Stimulated activated CD4-positive, alpha-beta T cell treated with anti-CD3 and anti-CD28 coated beads, Interleukin-4, amount 100 ng/mL, for 48 hours (primary cell): ENCODE results near the gene STPG2.

ENCODE experiments used
- DNase-seq, 2 donors: peaks; one replicate each; pipeline ENCODE4 v3.0.0-alpha.2; 2020; ENCODE audit warnings: low read depth in 2 of 2

STPG2 gene

GRCh38 chr4:98143001-98143899 is at the start of gene STPG2:
STPG2 (minus strand) TSS chr4:98143476.
- peak; percentile 86 to 95 for DNase-seq

- DNase-seq = no peak
Observed at GRCh38 chr4:98185279-98185678, 42.0 kb upstream of the STPG2 start.

- no peak for DNase-seq
Observed at GRCh38 chr4:98181809-98182208, 38.5 kb upstream of the STPG2 start.

- DNase-seq = no peak
Observed at GRCh38 chr4:98179951-98180350, 36.7 kb upstream of the STPG2 start.

GRCh38 chr4:98176531-98176930 is 33.3 kb upstream of the STPG2 start:
- no peak for DNase-seq

GRCh38 chr4:98170035-98170434 is 26.8 kb upstream of the STPG2 start:
- no peak for DNase-seq

GRCh38 chr4:98166731-98167041 is 23.4 kb upstream of the STPG2 start:
- no peak for DNase-seq

- DNase-seq = no peak
Observed at GRCh38 chr4:98166025-98166730, 22.9 kb upstream of the STPG2 start.

GRCh38 chr4:98162696-98163095 is 19.4 kb upstream of the STPG2 start:
- no peak for DNase-seq

- DNase-seq = no peak
Observed at GRCh38 chr4:98151145-98151924, 8.1 kb upstream of the STPG2 start.

- no peak for DNase-seq
Observed at GRCh38 chr4:98150092-98150761, 7.0 kb upstream of the STPG2 start.

- DNase-seq = no peak
Observed at GRCh38 chr4:98148856-98149255, 5.6 kb upstream of the STPG2 start.

- no peak for DNase-seq
Observed at GRCh38 chr4:98126141-98126540, 17.1 kb downstream of the STPG2 start.

GRCh38 chr4:98125585-98125984 is 17.7 kb downstream of the STPG2 start:
- no peak for DNase-seq

GRCh38 chr4:98117363-98117762 is 25.9 kb downstream of the STPG2 start:
- no peak for DNase-seq

- no peak for DNase-seq
Observed at GRCh38 chr4:98113012-98113411, 30.3 kb downstream of the STPG2 start.

- DNase-seq = no peak
Observed at GRCh38 chr4:98110929-98111328, 32.3 kb downstream of the STPG2 start.

- DNase-seq = no peak
Observed at GRCh38 chr4:98110214-98110613, 33.1 kb downstream of the STPG2 start.

- DNase-seq = no peak
Observed at GRCh38 chr4:98102660-98103059, 40.6 kb downstream of the STPG2 start.

GRCh38 chr4:98101988-98102387 is 41.3 kb downstream of the STPG2 start:
- no peak for DNase-seq

GRCh38 chr4:98098764-98099163 is 44.5 kb downstream of the STPG2 start:
- no peak for DNase-seq

GRCh38 chr4:98094118-98094517 is 49.2 kb downstream of the STPG2 start:
- no peak for DNase-seq
